ENCODE data around the gene DISC1.

Gene DISC1

GRCh38 chr1:232045139-232045994 is 418.8 kb downstream of the DISC1 start:
- peaks cover 23% of the 10 kb centered on the region for H3K4me1 Mint-ChIP-seq
- no peak overlapping the region for H3K4me3 Mint-ChIP-seq
- no peak for DNase-seq
- no peaks in the 10 kb centered on the region for H3K27me3 Mint-ChIP-seq (ENCODE audit: low read depth, poor library complexity)
- H3K36me3 Mint-ChIP-seq (ENCODE audit: low read depth) = no peaks in the 10 kb centered on the region
- H3K27ac Mint-ChIP-seq = no peak overlapping the region
- H3K9me3 Mint-ChIP-seq = no peaks in the 10 kb centered on the region
- no peak for TF ChIP-seq CTCF (IDR thresholded peaks at IDR 0.05)

- Mint-ChIP-seq H3K4me3 (no peak overlapping the region), H3K36me3 (ENCODE audit: low read depth) (no peaks in the 10 kb centered on the region), H3K4me1 (peaks cover 23% of the 10 kb centered on the region), H3K27me3 (ENCODE audit: low read depth, poor library complexity) (no peaks in the 10 kb centered on the region), H3K9me3 (no peaks in the 10 kb centered on the region), H3K27ac (no peak overlapping the region)
- no peak for DNase-seq
- no peak for TF ChIP-seq CTCF (IDR thresholded peaks at IDR 0.05)
Observed at GRCh38 chr1:232046451-232047306, 420.1 kb downstream of the DISC1 start.

- TF ChIP-seq CTCF (IDR thresholded peaks at IDR 0.05) = no peak
- no peak overlapping the region for H3K27ac Mint-ChIP-seq
- no peaks in the 10 kb centered on the region for H3K27me3 Mint-ChIP-seq (ENCODE audit: low read depth, poor library complexity)
- peaks cover 23% of the 10 kb centered on the region for H3K4me1 Mint-ChIP-seq
- H3K4me3 Mint-ChIP-seq = no peak overlapping the region
- no peaks in the 10 kb centered on the region for H3K36me3 Mint-ChIP-seq (ENCODE audit: low read depth)
- no peak for DNase-seq
- H3K9me3 Mint-ChIP-seq = no peaks in the 10 kb centered on the region
Observed at GRCh38 chr1:232047473-232047872, 420.9 kb downstream of the DISC1 start.

GRCh38 chr1:232048481-232048880 is 421.9 kb downstream of the DISC1 start:
- Mint-ChIP-seq H3K27ac (no peak overlapping the region), H3K4me1 (peaks cover 23% of the 10 kb centered on the region), H3K9me3 (peaks cover 6% of the 10 kb centered on the region), H3K27me3 (ENCODE audit: low read depth, poor library complexity) (no peaks in the 10 kb centered on the region), H3K36me3 (ENCODE audit: low read depth) (no peaks in the 10 kb centered on the region), H3K4me3 (no peak overlapping the region)
- no peak for TF ChIP-seq CTCF (IDR thresholded peaks at IDR 0.05)
- DNase-seq = no peak

- DNase-seq = no peak
- Mint-ChIP-seq H3K27ac (no peak overlapping the region), H3K36me3 (ENCODE audit: low read depth) (no peaks in the 10 kb centered on the region), H3K4me1 (peaks cover 23% of the 10 kb centered on the region), H3K4me3 (no peak overlapping the region), H3K27me3 (ENCODE audit: low read depth, poor library complexity) (no peaks in the 10 kb centered on the region), H3K9me3 (peaks cover 7% of the 10 kb centered on the region)
- no peak for TF ChIP-seq CTCF (IDR thresholded peaks at IDR 0.05)
Observed at GRCh38 chr1:232049335-232049734, 422.7 kb downstream of the DISC1 start.
